Kidney epithelial cell (primary cell): ENCODE results near the gene BBIP1. TPM values are rescaled to one million over a fixed set of nuclear protein-coding genes. Genes with fewer than 3 reads are reported as not detected.

Experiments
- DNase-seq: peaks from one replicate; pipeline ENCODE4 v3.0.0-alpha.2; 2010; ENCODE audit warnings: low read depth
- H3K27me3 ChIP-seq: 2 replicates; pipeline ENCODE4 v1.6.0; 2011; ENCODE audit warnings: low read length; ENCODE audit not compliant: control insufficient read depth, insufficient read depth
- H3K36me3 ChIP-seq: 2 replicates; pipeline ENCODE4 v1.5.1; 2011; ENCODE audit warnings: low read length; ENCODE audit not compliant: control insufficient read depth, insufficient read depth
- H3K4me3 ChIP-seq: 2 replicates; pipeline ENCODE4 v1.5.1; 2011; ENCODE audit warnings: low read depth, mild to moderate bottlenecking, control low read depth, low read length
- total RNA-seq: library from RNA; depleted of rRNA; stranded (reverse); fragments of >200 nt; gene quantifications from 2 replicates; pipeline ENCODE4 v1.2.3, GENCODE V29; 2015
- TF ChIP-seq, protein P1 (sequence below): IDR thresholded peaks from 2 replicates; pipeline ENCODE4 v1.5.1; 2011; ENCODE audit warnings: mild to moderate bottlenecking, moderate library complexity, low read length, control low read depth, inconsistent platforms; ENCODE audit not compliant: insufficient read depth, poor library complexity, severe bottlenecking

The BBIP1 gene
- total RNA-seq, 1 donor from 2014 or later = 24.7 TPM

GRCh38 chr10:110887560-110887959 is 31.4 kb downstream of the BBIP1 start:
- Histone ChIP-seq H3K27me3 (no peaks in the 10 kb centered on the region), H3K36me3 (peaks cover under 1% of the 10 kb centered on the region), H3K4me3 (no peak overlapping the region)
- DNase-seq = no peak
- TF ChIP-seq, protein P1, sequence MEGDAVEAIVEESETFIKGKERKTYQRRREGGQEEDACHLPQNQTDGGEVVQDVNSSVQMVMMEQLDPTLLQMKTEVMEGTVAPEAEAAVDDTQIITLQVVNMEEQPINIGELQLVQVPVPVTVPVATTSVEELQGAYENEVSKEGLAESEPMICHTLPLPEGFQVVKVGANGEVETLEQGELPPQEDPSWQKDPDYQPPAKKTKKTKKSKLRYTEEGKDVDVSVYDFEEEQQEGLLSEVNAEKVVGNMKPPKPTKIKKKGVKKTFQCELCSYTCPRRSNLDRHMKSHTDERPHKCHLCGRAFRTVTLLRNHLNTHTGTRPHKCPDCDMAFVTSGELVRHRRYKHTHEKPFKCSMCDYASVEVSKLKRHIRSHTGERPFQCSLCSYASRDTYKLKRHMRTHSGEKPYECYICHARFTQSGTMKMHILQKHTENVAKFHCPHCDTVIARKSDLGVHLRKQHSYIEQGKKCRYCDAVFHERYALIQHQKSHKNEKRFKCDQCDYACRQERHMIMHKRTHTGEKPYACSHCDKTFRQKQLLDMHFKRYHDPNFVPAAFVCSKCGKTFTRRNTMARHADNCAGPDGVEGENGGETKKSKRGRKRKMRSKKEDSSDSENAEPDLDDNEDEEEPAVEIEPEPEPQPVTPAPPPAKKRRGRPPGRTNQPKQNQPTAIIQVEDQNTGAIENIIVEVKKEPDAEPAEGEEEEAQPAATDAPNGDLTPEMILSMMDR = no peak

DNA sequence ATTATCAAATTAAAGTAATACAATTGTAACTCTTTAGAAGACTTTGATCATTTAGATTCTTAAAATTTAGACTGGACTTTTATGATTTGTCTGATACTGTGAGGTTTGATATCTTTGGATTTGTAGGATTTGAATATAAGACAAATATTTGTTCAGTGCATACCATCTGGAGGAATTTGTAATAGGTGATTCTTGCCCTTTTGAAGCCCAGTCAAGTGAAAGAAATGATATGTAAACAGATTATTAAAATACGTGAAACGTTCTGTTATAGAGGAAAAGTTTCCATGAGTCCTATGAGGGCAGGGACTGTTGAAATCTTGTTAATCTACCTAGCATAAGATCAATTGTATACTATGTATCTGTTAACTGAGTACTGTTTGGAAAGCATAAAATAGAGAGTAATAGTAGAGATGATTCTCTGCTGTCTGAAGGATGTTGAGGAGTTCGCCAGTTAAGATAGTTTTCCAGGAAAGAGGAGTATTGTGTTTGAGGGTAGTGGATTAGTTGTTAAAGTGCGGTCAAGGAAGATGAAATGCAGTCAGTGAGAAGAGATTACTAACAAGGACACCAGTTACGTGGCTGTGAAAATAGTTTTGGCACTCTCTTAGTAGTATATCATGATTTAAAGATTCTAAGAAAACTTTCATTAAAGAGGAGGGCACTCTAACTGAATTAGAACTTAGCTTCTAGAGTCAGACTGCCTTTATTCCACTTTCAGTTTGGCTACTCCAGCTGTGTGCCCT is 32.9 kb downstream of the BBIP1 start:
- TF ChIP-seq, protein P1 = no peak
- no peak overlapping the region for H3K4me3 ChIP-seq
- H3K27me3 ChIP-seq = no peaks in the 10 kb centered on the region
- no peaks in the 10 kb centered on the region for H3K36me3 ChIP-seq
- no peak for DNase-seq

DNA sequence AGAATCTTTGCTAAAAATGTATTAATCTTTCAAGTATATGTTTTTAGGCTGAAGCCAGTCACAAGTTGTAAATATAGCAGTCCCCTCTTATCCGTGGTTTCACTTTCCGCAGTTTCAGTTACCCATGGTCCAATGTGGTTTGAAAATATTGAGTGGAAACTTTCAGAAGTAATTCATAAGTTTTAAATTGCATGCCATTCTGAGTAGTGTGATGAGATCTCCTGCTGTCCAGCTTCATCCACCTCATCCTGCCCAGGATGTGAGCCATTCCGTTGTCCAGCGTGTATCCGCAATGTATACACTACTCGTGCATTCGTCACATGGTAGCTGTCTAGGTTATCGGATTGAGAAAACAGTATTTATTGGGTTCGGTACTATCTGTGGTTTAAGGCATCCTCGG is 35.1 kb downstream of the BBIP1 start:
- TF ChIP-seq, protein P1 = no peak
- Histone ChIP-seq H3K27me3 (no peaks in the 10 kb centered on the region), H3K4me3 (no peak overlapping the region), H3K36me3 (no peaks in the 10 kb centered on the region)
- DNase-seq = no peak

GRCh38 chr10:110881905-110882304 is 37.1 kb downstream of the BBIP1 start:
- TF ChIP-seq, protein P1 = no peak
- no peaks in the 10 kb centered on the region for H3K36me3 ChIP-seq
- no peak for DNase-seq
- no peaks in the 10 kb centered on the region for H3K27me3 ChIP-seq
- no peak overlapping the region for H3K4me3 ChIP-seq

DNA sequence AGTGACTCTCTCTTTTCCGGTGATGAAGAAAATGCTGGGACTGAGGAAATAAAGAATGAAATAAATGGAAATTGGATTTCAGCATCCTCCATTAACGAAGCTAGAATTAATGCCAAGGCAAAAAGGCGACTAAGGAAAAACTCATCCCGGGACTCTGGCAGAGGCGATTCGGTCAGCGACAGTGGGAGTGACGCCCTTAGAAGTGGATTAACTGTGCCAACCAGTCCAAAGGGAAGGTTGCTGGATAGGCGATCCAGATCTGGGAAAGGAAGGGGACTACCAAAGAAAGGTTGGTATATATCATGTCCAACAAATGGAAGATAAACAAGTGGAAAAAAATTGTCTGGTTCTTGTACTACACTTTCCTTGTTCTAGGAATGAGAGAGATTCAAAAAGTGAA is 37.7 kb downstream of the BBIP1 start:
- no peak for DNase-seq
- Histone ChIP-seq H3K4me3 (no peak overlapping the region), H3K27me3 (no peaks in the 10 kb centered on the region), H3K36me3 (no peaks in the 10 kb centered on the region)
- TF ChIP-seq, protein P1 = no peak

DNA sequence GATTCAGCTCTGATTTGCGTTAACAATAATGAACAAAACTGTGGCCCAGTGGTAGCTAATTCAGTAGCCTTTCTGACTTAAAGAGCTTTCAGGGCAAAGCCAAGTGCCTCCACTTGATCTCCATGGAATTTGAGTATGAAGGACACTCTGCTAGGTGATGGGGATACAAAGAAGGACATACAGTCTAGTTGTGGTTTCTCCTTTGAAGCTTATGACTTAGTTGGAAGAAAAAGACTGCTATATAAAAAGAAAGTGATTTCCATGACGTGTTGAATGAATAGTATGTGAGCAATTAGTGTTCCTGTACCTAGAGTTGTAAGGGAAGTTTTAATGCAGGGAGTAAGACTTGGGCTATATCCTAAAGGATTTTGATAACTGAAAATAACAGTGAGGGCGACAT is 39.0 kb downstream of the BBIP1 start:
- Histone ChIP-seq H3K4me3 (no peak overlapping the region), H3K27me3 (no peaks in the 10 kb centered on the region), H3K36me3 (no peaks in the 10 kb centered on the region)
- TF ChIP-seq, protein P1 = no peak
- DNase-seq = no peak
